WTC11 (cell line): ENCODE measurements around the gene ZNF576. TPM values are rescaled to one million over a fixed set of nuclear protein-coding genes. Genes with fewer than 3 reads are reported as not detected.

Experiments
- ATAC-seq: fragments of 200-7000 bp; cut with Tn5 transposase; 2 replicates; pipeline ENCODE4 v1.10.0; 2021; ENCODE audit warnings: mild to moderate bottlenecking, moderate library complexity
- CTCF ChIA-PET: fragments of 300-600 bp; sonication (Branson Sonifier 250); formaldehyde crosslinking; loops from one replicate; lab custom pipeline; 2021; ENCODE audit warnings: antibody characterized with exemption; lab: Charles Lee
- POLR2A ChIA-PET: fragments of 350-600 bp; sonication (Branson Sonifier 250); formaldehyde crosslinking; loops from one replicate; lab custom pipeline; 2021; ENCODE audit warnings: antibody characterized with exemption; lab: Charles Lee
- DNase-seq: peaks from one replicate; pipeline ENCODE4 v3.0.0; 2021; ENCODE audit warnings: low spot score
- H3K27ac Mint-ChIP-seq: 2 replicates; pipeline ENCODE4 v1.8.0; 2021; ENCODE audit warnings: mixed read lengths
- H3K27me3 Mint-ChIP-seq: 2 replicates; pipeline ENCODE4 v1.8.0; 2021; ENCODE audit warnings: low read depth, mild to moderate bottlenecking, moderate library complexity, mixed read lengths
- H3K36me3 Mint-ChIP-seq: 2 replicates; pipeline ENCODE4 v1.8.0; 2021; ENCODE audit warnings: mixed read lengths
- H3K4me1 Mint-ChIP-seq: 2 replicates; pipeline ENCODE4 v1.8.0; 2022; ENCODE audit warnings: mixed read lengths
- H3K4me3 Mint-ChIP-seq: 2 replicates; pipeline ENCODE4 v1.8.0; 2021; ENCODE audit warnings: mild to moderate bottlenecking, moderate library complexity, mixed read lengths
- H3K9me3 Mint-ChIP-seq: 2 replicates; pipeline ENCODE4 v1.8.0; 2021; ENCODE audit warnings: mixed read lengths
- ATF1 ChIP-seq: sonication (generic); formaldehyde crosslinking; IDR thresholded peaks from 2 replicates; pipeline ENCODE4 v1.8.1; 2023; ENCODE audit warnings: mild to moderate bottlenecking, moderate library complexity, missing genetic modification reagents
- GRHL2 ChIP-seq: fragments of 250-450 bp; sonication (Bioruptor Pico); IDR thresholded peaks from 2 replicates; pipeline ENCODE4 v1.8.0; 2022; ENCODE audit warnings: mild to moderate bottlenecking, moderate library complexity; ENCODE audit not compliant: insufficient replicate concordance, severe bottlenecking
- NFATC4 ChIP-seq: fragments of 250-450 bp; sonication (Bioruptor Pico); IDR thresholded peaks from 2 replicates; pipeline ENCODE4 v1.9.0; 2021; ENCODE audit warnings: mild to moderate bottlenecking
- OVOL2 ChIP-seq: fragments of 250-450 bp; sonication (Bioruptor Pico); IDR thresholded peaks from 2 replicates; pipeline ENCODE4 v1.9.0; 2021; ENCODE audit warnings: mild to moderate bottlenecking, borderline replicate concordance
- SMAD4 ChIP-seq: sonication (generic); formaldehyde crosslinking; IDR thresholded peaks from 2 replicates; pipeline ENCODE4 v1.8.0; 2022; ENCODE audit warnings: mild to moderate bottlenecking, missing genetic modification reagents
- ZNF138 ChIP-seq: sonication (generic); formaldehyde crosslinking; conservative IDR thresholded peaks from 2 replicates; pipeline ENCODE4 v1.8.1; 2022; ENCODE audit warnings: mild to moderate bottlenecking, moderate library complexity, missing genetic modification reagents
- ZNF423 ChIP-seq: fragments of 250-450 bp; sonication (Bioruptor Pico); IDR thresholded peaks from 2 replicates; pipeline ENCODE4 v2.1.2; 2022; ENCODE audit warnings: mild to moderate bottlenecking, moderate library complexity
- total RNA-seq: library from RNA; stranded (reverse); gene quantifications from 3 replicates; pipeline ENCODE4 v1.2.3, GENCODE V29; 2021
- TF ChIP-seq, protein P1 (sequence below): sonication (generic); formaldehyde crosslinking; IDR thresholded peaks from 2 replicates; pipeline ENCODE4 v1.8.0; 2023; ENCODE audit warnings: mild to moderate bottlenecking, missing genetic modification reagents
- TF ChIP-seq, protein P2 (sequence below): sonication (generic); formaldehyde crosslinking; IDR thresholded peaks from 2 replicates; pipeline ENCODE4 v1.8.1; 2023; ENCODE audit warnings: mild to moderate bottlenecking, moderate library complexity, missing genetic modification reagents
- TF ChIP-seq, protein P3 (sequence below): sonication (generic); formaldehyde crosslinking; IDR thresholded peaks from 2 replicates; pipeline ENCODE4 v1.8.1; 2023; ENCODE audit warnings: mild to moderate bottlenecking, missing genetic modification reagents, moderate library complexity
- TF ChIP-seq, protein P4 (sequence below): fragments of 250-450 bp; sonication (Bioruptor Pico); conservative IDR thresholded peaks from 2 replicates; pipeline ENCODE4 v1.9.0; 2021; ENCODE audit warnings: mild to moderate bottlenecking
- TF ChIP-seq, protein P5 (sequence below): fragments of 250-450 bp; sonication (Bioruptor Pico); IDR thresholded peaks from 2 replicates; pipeline ENCODE4 v1.9.0; 2021; ENCODE audit warnings: mild to moderate bottlenecking
- TF ChIP-seq, protein P6 (sequence below): sonication (generic); formaldehyde crosslinking; IDR thresholded peaks from 2 replicates; pipeline ENCODE4 v1.8.1; 2022; ENCODE audit warnings: mild to moderate bottlenecking, moderate library complexity, missing genetic modification reagents
- TF ChIP-seq, protein P7 (sequence below): sonication (generic); formaldehyde crosslinking; conservative IDR thresholded peaks from 2 replicates; pipeline ENCODE4 v1.8.1; 2023; ENCODE audit warnings: mild to moderate bottlenecking, low read depth, missing genetic modification reagents, moderate library complexity
- TF ChIP-seq, protein P8 (sequence below): sonication (generic); formaldehyde crosslinking; IDR thresholded peaks from 2 replicates; pipeline ENCODE4 v1.8.1; 2023; ENCODE audit warnings: mild to moderate bottlenecking, missing genetic modification reagents

The ZNF576 gene
- total RNA-seq, 1 experiment from 2014 or later = 15.9 TPM

DNA sequence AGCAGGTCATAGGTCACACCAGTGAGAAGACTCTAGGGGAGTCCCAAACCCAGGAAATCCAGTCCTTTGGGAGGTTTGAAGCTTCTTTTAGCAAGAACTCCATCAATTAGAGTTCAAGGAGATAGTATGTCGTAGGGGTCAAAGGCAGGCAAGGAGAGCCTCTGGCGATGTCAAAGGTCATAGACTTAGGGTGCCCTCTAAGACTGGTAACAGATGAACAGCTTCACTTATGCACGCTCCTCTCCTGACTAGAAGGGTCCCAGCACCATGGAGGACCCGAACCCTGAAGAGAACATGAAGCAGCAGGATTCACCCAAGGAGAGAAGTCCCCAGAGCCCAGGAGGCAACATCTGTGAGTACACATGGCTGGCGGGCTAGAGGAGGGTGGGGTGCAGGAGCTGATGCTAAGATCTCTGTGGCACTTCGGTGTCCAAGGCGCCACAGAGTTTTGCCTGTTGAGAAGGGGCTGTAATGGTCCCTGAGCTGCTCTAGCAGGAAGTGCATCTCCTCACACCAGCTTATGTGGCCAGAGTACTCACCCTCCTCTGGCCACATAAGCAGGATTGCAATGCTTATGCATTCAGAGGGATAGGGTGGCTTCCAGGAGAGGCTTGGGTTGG lies 557 bp downstream of the ZNF576 start:
- ATAC-seq (no peak), DNase-seq (no peak)
- Mint-ChIP-seq H3K9me3 (no peaks in the 10 kb centered on the region), H3K27ac (peak overlapping the region; percentile 99), H3K36me3 (peaks cover 10% of the 10 kb centered on the region), H3K4me3 (peak overlapping the region; percentile 99), H3K27me3 (no peaks in the 10 kb centered on the region), H3K4me1 (peaks cover 17% of the 10 kb centered on the region)
- TF ChIP-seq OVOL2 (CRISPR knock-in tag) (no peak), GRHL2 (CRISPR knock-in tag) (no peak), ATF1 (CRISPR knock-in tag) (no peak), ZNF138 (no peak), NFATC4 (CRISPR knock-in tag) (no peak), ZNF423 (CRISPR knock-in tag) (no peak), SMAD4 (no peak)
- TF ChIP-seq, protein P1, sequence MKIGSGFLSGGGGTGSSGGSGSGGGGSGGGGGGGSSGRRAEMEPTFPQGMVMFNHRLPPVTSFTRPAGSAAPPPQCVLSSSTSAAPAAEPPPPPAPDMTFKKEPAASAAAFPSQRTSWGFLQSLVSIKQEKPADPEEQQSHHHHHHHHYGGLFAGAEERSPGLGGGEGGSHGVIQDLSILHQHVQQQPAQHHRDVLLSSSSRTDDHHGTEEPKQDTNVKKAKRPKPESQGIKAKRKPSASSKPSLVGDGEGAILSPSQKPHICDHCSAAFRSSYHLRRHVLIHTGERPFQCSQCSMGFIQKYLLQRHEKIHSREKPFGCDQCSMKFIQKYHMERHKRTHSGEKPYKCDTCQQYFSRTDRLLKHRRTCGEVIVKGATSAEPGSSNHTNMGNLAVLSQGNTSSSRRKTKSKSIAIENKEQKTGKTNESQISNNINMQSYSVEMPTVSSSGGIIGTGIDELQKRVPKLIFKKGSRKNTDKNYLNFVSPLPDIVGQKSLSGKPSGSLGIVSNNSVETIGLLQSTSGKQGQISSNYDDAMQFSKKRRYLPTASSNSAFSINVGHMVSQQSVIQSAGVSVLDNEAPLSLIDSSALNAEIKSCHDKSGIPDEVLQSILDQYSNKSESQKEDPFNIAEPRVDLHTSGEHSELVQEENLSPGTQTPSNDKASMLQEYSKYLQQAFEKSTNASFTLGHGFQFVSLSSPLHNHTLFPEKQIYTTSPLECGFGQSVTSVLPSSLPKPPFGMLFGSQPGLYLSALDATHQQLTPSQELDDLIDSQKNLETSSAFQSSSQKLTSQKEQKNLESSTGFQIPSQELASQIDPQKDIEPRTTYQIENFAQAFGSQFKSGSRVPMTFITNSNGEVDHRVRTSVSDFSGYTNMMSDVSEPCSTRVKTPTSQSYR = no peak
- TF ChIP-seq, protein P2, sequence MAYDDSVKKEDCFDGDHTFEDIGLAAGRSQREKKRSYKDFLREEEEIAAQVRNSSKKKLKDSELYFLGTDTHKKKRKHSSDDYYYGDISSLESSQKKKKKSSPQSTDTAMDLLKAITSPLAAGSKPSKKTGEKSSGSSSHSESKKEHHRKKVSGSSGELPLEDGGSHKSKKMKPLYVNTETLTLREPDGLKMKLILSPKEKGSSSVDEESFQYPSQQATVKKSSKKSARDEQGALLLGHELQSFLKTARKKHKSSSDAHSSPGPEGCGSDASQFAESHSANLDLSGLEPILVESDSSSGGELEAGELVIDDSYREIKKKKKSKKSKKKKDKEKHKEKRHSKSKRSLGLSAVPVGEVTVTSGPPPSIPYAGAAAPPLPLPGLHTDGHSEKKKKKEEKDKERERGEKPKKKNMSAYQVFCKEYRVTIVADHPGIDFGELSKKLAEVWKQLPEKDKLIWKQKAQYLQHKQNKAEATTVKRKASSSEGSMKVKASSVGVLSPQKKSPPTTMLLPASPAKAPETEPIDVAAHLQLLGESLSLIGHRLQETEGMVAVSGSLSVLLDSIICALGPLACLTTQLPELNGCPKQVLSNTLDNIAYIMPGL (CRISPR knock-in tag) = no peak
- TF ChIP-seq, protein P3, sequence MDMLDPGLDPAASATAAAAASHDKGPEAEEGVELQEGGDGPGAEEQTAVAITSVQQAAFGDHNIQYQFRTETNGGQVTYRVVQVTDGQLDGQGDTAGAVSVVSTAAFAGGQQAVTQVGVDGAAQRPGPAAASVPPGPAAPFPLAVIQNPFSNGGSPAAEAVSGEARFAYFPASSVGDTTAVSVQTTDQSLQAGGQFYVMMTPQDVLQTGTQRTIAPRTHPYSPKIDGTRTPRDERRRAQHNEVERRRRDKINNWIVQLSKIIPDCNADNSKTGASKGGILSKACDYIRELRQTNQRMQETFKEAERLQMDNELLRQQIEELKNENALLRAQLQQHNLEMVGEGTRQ (CRISPR knock-in tag) = no peak
- TF ChIP-seq, protein P4, sequence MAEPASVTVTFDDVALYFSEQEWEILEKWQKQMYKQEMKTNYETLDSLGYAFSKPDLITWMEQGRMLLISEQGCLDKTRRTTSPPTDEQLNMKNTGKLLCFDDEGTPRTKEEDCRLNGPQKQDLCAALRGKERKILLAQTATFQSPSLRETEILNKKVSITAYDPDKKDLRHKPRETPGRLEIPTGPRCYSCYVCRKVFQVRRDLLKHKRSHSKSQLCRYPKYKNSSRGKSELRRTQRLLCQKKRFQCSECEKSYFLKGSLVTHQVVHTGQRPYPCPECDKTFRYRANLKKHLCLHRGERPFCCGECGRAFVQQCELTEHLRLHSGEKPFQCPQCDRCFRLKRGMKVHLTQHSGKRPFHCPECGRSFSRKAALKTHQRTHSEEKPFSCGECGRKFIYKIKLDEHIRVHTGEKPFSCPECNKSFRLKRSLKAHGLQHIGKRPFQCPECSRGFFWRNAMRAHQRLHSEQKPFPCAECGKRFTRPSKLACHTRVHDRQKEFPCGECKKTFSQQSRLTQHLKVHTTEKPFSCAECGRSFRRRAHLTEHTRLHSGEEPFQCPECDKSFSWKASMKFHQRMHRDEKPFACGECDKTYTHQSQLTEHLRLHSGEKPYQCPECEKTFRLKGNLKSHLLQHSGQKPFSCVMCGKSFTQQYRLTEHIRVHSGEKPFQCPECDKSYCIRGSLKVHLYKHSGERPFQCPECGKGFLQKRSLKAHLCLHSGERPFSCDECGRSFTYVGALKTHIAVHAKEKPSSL (CRISPR knock-in tag) = no peak
- TF ChIP-seq, protein P5, sequence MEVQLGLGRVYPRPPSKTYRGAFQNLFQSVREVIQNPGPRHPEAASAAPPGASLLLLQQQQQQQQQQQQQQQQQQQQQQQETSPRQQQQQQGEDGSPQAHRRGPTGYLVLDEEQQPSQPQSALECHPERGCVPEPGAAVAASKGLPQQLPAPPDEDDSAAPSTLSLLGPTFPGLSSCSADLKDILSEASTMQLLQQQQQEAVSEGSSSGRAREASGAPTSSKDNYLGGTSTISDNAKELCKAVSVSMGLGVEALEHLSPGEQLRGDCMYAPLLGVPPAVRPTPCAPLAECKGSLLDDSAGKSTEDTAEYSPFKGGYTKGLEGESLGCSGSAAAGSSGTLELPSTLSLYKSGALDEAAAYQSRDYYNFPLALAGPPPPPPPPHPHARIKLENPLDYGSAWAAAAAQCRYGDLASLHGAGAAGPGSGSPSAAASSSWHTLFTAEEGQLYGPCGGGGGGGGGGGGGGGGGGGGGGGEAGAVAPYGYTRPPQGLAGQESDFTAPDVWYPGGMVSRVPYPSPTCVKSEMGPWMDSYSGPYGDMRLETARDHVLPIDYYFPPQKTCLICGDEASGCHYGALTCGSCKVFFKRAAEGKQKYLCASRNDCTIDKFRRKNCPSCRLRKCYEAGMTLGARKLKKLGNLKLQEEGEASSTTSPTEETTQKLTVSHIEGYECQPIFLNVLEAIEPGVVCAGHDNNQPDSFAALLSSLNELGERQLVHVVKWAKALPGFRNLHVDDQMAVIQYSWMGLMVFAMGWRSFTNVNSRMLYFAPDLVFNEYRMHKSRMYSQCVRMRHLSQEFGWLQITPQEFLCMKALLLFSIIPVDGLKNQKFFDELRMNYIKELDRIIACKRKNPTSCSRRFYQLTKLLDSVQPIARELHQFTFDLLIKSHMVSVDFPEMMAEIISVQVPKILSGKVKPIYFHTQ (CRISPR knock-in tag) = no peak
- TF ChIP-seq, protein P6, sequence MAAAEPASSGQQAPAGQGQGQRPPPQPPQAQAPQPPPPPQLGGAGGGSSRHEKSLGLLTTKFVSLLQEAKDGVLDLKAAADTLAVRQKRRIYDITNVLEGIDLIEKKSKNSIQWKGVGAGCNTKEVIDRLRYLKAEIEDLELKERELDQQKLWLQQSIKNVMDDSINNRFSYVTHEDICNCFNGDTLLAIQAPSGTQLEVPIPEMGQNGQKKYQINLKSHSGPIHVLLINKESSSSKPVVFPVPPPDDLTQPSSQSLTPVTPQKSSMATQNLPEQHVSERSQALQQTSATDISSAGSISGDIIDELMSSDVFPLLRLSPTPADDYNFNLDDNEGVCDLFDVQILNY (CRISPR knock-in tag) = no peak
- TF ChIP-seq, protein P7, sequence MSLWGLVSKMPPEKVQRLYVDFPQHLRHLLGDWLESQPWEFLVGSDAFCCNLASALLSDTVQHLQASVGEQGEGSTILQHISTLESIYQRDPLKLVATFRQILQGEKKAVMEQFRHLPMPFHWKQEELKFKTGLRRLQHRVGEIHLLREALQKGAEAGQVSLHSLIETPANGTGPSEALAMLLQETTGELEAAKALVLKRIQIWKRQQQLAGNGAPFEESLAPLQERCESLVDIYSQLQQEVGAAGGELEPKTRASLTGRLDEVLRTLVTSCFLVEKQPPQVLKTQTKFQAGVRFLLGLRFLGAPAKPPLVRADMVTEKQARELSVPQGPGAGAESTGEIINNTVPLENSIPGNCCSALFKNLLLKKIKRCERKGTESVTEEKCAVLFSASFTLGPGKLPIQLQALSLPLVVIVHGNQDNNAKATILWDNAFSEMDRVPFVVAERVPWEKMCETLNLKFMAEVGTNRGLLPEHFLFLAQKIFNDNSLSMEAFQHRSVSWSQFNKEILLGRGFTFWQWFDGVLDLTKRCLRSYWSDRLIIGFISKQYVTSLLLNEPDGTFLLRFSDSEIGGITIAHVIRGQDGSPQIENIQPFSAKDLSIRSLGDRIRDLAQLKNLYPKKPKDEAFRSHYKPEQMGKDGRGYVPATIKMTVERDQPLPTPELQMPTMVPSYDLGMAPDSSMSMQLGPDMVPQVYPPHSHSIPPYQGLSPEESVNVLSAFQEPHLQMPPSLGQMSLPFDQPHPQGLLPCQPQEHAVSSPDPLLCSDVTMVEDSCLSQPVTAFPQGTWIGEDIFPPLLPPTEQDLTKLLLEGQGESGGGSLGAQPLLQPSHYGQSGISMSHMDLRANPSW = no peak
- TF ChIP-seq, protein P8, sequence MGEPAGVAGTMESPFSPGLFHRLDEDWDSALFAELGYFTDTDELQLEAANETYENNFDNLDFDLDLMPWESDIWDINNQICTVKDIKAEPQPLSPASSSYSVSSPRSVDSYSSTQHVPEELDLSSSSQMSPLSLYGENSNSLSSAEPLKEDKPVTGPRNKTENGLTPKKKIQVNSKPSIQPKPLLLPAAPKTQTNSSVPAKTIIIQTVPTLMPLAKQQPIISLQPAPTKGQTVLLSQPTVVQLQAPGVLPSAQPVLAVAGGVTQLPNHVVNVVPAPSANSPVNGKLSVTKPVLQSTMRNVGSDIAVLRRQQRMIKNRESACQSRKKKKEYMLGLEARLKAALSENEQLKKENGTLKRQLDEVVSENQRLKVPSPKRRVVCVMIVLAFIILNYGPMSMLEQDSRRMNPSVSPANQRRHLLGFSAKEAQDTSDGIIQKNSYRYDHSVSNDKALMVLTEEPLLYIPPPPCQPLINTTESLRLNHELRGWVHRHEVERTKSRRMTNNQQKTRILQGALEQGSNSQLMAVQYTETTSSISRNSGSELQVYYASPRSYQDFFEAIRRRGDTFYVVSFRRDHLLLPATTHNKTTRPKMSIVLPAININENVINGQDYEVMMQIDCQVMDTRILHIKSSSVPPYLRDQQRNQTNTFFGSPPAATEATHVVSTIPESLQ = no peak
- ChIA-PET CTCF (interaction anchor here (1.5 to 6.9 kb wide), 9 partner anchors 22 to 158 kb away, joined by 4 to 140 read pairs (median 24); partner anchors contain the start of genes PINLYP, XRCC1 and ZNF575), POLR2A (interaction anchor here (1.3 kb wide), 1 partner anchor 38 kb away, joined by 4 read pairs; no protein-coding TSS in a partner anchor)
